HepG2 (cell line): Measurements from ENCODE around the gene SBK1. TPM values are rescaled to one million over a fixed set of nuclear protein-coding genes. Genes with fewer than 3 reads are reported as not detected.
A peak's percentile ranks its signal among the peaks of the same experiment; 100 is the strongest.

Source experiments
- BATF2 ChIP-seq: sonication (generic); formaldehyde crosslinking; IDR thresholded peaks from 2 replicates; pipeline ENCODE4 v1.8.0; 2022; ENCODE audit warnings: mild to moderate bottlenecking, missing genetic modification reagents, moderate library complexity
- CREB1 ChIP-seq, 2 experiments: fragments of 450-650 bp in 1 of 2; IDR thresholded peaks; 2 replicates each; pipeline ENCODE4 v1.6.1; 2016 to 2017; ENCODE audit warnings: control low read depth in 1 of 2, mild to moderate bottlenecking in 1 of 2, missing compliant biosample characterization in 1 of 2, missing genetic modification characterization in 1 of 2
- GFI1 ChIP-seq: sonication (generic); formaldehyde crosslinking; IDR thresholded peaks from 2 replicates; pipeline ENCODE4 v1.5.0; 2020; ENCODE audit warnings: missing genetic modification reagents, mild to moderate bottlenecking, borderline replicate concordance
- JDP2 ChIP-seq: sonication (generic); formaldehyde crosslinking; IDR thresholded peaks from 2 replicates; pipeline ENCODE4 v1.8.1; 2022; ENCODE audit warnings: missing genetic modification reagents, borderline replicate concordance
- KDM5B ChIP-seq: sonication (generic); formaldehyde crosslinking; IDR thresholded peaks from 2 replicates; pipeline ENCODE4 v1.4.0; 2020; ENCODE audit warnings: missing genetic modification reagents, mild to moderate bottlenecking, borderline replicate concordance
- MEIS1 ChIP-seq: sonication (generic); formaldehyde crosslinking; IDR thresholded peaks from 2 replicates; pipeline ENCODE4 v1.9.0; 2021; ENCODE audit warnings: mild to moderate bottlenecking, missing genetic modification reagents, moderate library complexity, borderline replicate concordance
- MTA1 ChIP-seq: sonication (generic); formaldehyde crosslinking; IDR thresholded peaks from 2 replicates; pipeline ENCODE4 v1.4.0; 2020; ENCODE audit warnings: missing genetic modification reagents, mild to moderate bottlenecking, borderline replicate concordance
- PPARG ChIP-seq: conservative IDR thresholded peaks from 2 replicates; pipeline ENCODE4 v1.6.1; 2016; ENCODE audit warnings: missing biosample characterization, missing genetic modification reagents
- SMYD3 ChIP-seq: sonication (generic); formaldehyde crosslinking; IDR thresholded peaks from 2 replicates; pipeline ENCODE4 v1.8.1; 2023; ENCODE audit warnings: mild to moderate bottlenecking, missing genetic modification reagents
- SRSF1 ChIP-seq: fragments of 200-400 bp; formaldehyde crosslinking; optimal IDR thresholded peaks from 2 replicates; pipeline ENCODE3; 2017; ENCODE audit warnings: mild to moderate bottlenecking, low read depth, low read length, moderate library complexity
- UBTF ChIP-seq: sonication (generic); formaldehyde crosslinking; IDR thresholded peaks from 2 replicates; pipeline ENCODE4 v1.4.0; 2020; ENCODE audit warnings: mild to moderate bottlenecking, missing genetic modification reagents
- WIZ ChIP-seq: sonication (generic); formaldehyde crosslinking; IDR thresholded peaks from 2 replicates; pipeline ENCODE4 v1.5.1; 2020; ENCODE audit warnings: mild to moderate bottlenecking, missing genetic modification reagents
- XRCC5 ChIP-seq: fragments of 200-400 bp; formaldehyde crosslinking; optimal IDR thresholded peaks from 2 replicates; pipeline ENCODE3; 2017; ENCODE audit warnings: mild to moderate bottlenecking, low read length
- ZNF234 ChIP-seq: sonication (generic); formaldehyde crosslinking; conservative IDR thresholded peaks from 2 replicates; pipeline ENCODE4 v1.5.1; 2020; ENCODE audit warnings: mild to moderate bottlenecking, missing genetic modification reagents
- ZNF256 ChIP-seq: sonication (generic); formaldehyde crosslinking; conservative IDR thresholded peaks from 2 replicates; pipeline ENCODE4 v1.4.0; 2020; ENCODE audit warnings: missing genetic modification reagents
- ZNF30 ChIP-seq: sonication (generic); formaldehyde crosslinking; IDR thresholded peaks from 2 replicates; pipeline ENCODE4 v1.5.0; 2020; ENCODE audit warnings: mild to moderate bottlenecking, missing genetic modification reagents
- ZNF564 ChIP-seq: sonication (generic); formaldehyde crosslinking; IDR thresholded peaks from 2 replicates; pipeline ENCODE4 v1.8.1; 2023; ENCODE audit warnings: mild to moderate bottlenecking, missing genetic modification reagents
- ZNF670 ChIP-seq: sonication (generic); formaldehyde crosslinking; IDR thresholded peaks from 2 replicates; pipeline ENCODE4 v1.8.0; 2022; ENCODE audit warnings: mild to moderate bottlenecking, missing genetic modification reagents, borderline replicate concordance
- ZZZ3 ChIP-seq: sonication (generic); formaldehyde crosslinking; IDR thresholded peaks from 2 replicates; pipeline ENCODE4 v1.4.0; 2020; ENCODE audit warnings: missing genetic modification reagents, mild to moderate bottlenecking, borderline replicate concordance
- polyA plus RNA-seq, 8 experiments: library from polyadenylated mRNA; depleted of rRNA in 3 of 8; stranded (reverse) in 7 of 8; unstranded in 1 of 8; fragments of >200 nt; fragmentation: Illumina TruSeq in 4 of 8; extraction: Trizol in 4 of 8; gene quantifications; 2 replicates each; pipeline versions ENCODE4 v1.2.1 to v1.2.3, GENCODE V29; 2011 to 2016; ENCODE audit warnings: low read depth in 4 of 8, missing spikeins in 1 of 8, mixed read lengths in 1 of 8; ENCODE audit not compliant: insufficient read depth in 1 of 8
- total RNA-seq, 5 experiments: library from RNA; depleted of rRNA; stranded (reverse); fragments of >200 nt; fragmentation: Illumina TruSeq; extraction: Trizol; gene quantifications; 2 replicates each; pipeline ENCODE4 v1.2.3, GENCODE V29; 2016; ENCODE audit warnings: low read depth in 1 of 5
- TF ChIP-seq, protein P1 (sequence below): sonication (generic); formaldehyde crosslinking; conservative IDR thresholded peaks from 2 replicates; pipeline ENCODE4 v1.4.0; 2020; ENCODE audit warnings: missing genetic modification reagents
- TF ChIP-seq, protein P2 (sequence below): IDR thresholded peaks from 2 replicates; pipeline ENCODE4 v1.6.1; 2016; ENCODE audit warnings: low read depth, borderline replicate concordance

SBK1 gene
- total and polyA plus RNA-seq, 2 of the 13 experiments (the other 11 are each of a cell fraction or from before 2014, with no cell fraction given): 0.15 to 0.17 TPM

GRCh38 chr16:28304214-28304613 is 11.9 kb downstream of the SBK1 start (continued):
- TF ChIP-seq GFI1 (0 out of 2 replicates have a peak, but pooled peaks have one; percentile 34), UBTF (no peak), XRCC5 (peak; percentile 48), MTA1 (peak; percentile 35; the same call in 1 of the 2 replicates), JDP2 (CRISPR knock-in tag) (peak; percentile 64; the same call in 1 of the 2 replicates), ZNF30 (CRISPR knock-in tag) (no peak), MEIS1 (CRISPR knock-in tag) (0 out of 2 replicates have a peak, but pooled peaks have one; percentile 61), CREB1 (IDR thresholded peaks at IDR 0.05) (no peak), CREB1 (CRISPR knock-in tag; IDR thresholded peaks at IDR 0.05) (no peak), PPARG (peak; percentile 72), WIZ (CRISPR knock-in tag) (peak; percentile 98), ZZZ3 (CRISPR knock-in tag) (peak; percentile 46; the same call in 1 of the 2 replicates), SRSF1 (no peak), ZNF234 (CRISPR knock-in tag) (no peak), SMYD3 (peak; percentile 53; the same call in 1 of the 2 replicates), KDM5B (peak; percentile 80; the same call in 1 of the 2 replicates), ZNF670 (CRISPR knock-in tag) (no peak), ZNF256 (CRISPR knock-in tag) (peak; percentile 94), ZNF564 (peak; percentile 83; the same call in 1 of the 2 replicates), BATF2 (CRISPR knock-in tag) (peak; percentile 92)
- TF ChIP-seq, protein P1, sequence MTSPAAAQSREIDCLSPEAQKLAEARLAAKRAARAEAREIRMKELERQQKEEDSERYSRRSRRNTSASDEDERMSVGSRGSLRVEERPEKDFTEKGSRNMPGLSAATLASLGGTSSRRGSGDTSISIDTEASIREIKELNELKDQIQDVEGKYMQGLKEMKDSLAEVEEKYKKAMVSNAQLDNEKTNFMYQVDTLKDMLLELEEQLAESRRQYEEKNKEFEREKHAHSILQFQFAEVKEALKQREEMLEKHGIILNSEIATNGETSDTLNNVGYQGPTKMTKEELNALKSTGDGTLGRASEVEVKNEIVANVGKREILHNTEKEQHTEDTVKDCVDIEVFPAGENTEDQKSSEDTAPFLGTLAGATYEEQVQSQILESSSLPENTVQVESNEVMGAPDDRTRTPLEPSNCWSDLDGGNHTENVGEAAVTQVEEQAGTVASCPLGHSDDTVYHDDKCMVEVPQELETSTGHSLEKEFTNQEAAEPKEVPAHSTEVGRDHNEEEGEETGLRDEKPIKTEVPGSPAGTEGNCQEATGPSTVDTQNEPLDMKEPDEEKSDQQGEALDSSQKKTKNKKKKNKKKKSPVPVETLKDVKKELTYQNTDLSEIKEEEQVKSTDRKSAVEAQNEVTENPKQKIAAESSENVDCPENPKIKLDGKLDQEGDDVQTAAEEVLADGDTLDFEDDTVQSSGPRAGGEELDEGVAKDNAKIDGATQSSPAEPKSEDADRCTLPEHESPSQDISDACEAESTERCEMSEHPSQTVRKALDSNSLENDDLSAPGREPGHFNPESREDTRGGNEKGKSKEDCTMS (CRISPR knock-in tag): peak; percentile 94; the same call in 1 of the 2 replicates
- TF ChIP-seq, protein P2, sequence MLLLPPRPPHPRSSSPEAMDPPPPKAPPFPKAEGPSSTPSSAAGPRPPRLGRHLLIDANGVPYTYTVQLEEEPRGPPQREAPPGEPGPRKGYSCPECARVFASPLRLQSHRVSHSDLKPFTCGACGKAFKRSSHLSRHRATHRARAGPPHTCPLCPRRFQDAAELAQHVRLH: peak; percentile 98; the same call in 1 of the 2 replicates
